ENCODE results near the gene PER3.

GRCh38 chr1:7856345-7856744 lies 72.3 kb downstream of the PER3 start:
- TF ChIP-seq GLIS3 (CRISPR knock-in tag; IDR thresholded peaks at IDR 0.05) (no peak), ZNF8 (CRISPR knock-in tag; IDR thresholded peaks at IDR 0.05) (no peak), SNAI2 (CRISPR knock-in tag; IDR thresholded peaks at IDR 0.05) (no peak), ESRRG (CRISPR knock-in tag; IDR thresholded peaks at IDR 0.05) (no peak), CSDC2 (CRISPR knock-in tag; IDR thresholded peaks at IDR 0.05) (no peak), PATZ1 (CRISPR knock-in tag; IDR thresholded peaks at IDR 0.05; ENCODE audit: borderline replicate concordance) (no peak), ZFP30 (CRISPR knock-in tag; IDR thresholded peaks at IDR 0.05) (no peak), ZFP3 (CRISPR knock-in tag; IDR thresholded peaks at IDR 0.05) (no peak), OSR1 (CRISPR knock-in tag; IDR thresholded peaks at IDR 0.05) (no peak), ZNF565 (CRISPR knock-in tag; conservative IDR thresholded peaks at IDR 0.05; ENCODE audit: low read depth) (no peak), TOX (CRISPR knock-in tag; IDR thresholded peaks at IDR 0.05; ENCODE audit: borderline replicate concordance) (no peak), CREB5 (CRISPR knock-in tag; IDR thresholded peaks at IDR 0.05; ENCODE audit: low read depth) (no peak), ARNTL (CRISPR knock-in tag; IDR thresholded peaks at IDR 0.05; ENCODE audit: borderline replicate concordance, low read depth) (no peak)
- TF ChIP-seq, protein P1, sequence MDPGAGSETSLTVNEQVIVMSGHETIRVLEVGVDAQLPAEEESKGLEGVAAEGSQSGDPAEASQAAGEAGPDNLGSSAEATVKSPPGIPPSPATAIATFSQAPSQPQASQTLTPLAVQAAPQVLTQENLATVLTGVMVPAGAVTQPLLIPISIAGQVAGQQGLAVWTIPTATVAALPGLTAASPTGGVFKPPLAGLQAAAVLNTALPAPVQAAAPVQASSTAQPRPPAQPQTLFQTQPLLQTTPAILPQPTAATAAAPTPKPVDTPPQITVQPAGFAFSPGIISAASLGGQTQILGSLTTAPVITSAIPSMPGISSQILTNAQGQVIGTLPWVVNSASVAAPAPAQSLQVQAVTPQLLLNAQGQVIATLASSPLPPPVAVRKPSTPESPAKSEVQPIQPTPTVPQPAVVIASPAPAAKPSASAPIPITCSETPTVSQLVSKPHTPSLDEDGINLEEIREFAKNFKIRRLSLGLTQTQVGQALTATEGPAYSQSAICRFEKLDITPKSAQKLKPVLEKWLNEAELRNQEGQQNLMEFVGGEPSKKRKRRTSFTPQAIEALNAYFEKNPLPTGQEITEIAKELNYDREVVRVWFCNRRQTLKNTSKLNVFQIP (CRISPR knock-in tag; IDR thresholded peaks at IDR 0.05; ENCODE audit: borderline replicate concordance, low read depth) = no peak
